ENCODE measurements around the gene PKN3. TPM values are rescaled to one million over a fixed set of nuclear protein-coding genes. Genes with fewer than 3 reads are reported as not detected.

PKN3 gene
- total RNA-seq, 4 donors from 2014 or later: 4.0 to 10.0 (median 7.6) TPM

DNA sequence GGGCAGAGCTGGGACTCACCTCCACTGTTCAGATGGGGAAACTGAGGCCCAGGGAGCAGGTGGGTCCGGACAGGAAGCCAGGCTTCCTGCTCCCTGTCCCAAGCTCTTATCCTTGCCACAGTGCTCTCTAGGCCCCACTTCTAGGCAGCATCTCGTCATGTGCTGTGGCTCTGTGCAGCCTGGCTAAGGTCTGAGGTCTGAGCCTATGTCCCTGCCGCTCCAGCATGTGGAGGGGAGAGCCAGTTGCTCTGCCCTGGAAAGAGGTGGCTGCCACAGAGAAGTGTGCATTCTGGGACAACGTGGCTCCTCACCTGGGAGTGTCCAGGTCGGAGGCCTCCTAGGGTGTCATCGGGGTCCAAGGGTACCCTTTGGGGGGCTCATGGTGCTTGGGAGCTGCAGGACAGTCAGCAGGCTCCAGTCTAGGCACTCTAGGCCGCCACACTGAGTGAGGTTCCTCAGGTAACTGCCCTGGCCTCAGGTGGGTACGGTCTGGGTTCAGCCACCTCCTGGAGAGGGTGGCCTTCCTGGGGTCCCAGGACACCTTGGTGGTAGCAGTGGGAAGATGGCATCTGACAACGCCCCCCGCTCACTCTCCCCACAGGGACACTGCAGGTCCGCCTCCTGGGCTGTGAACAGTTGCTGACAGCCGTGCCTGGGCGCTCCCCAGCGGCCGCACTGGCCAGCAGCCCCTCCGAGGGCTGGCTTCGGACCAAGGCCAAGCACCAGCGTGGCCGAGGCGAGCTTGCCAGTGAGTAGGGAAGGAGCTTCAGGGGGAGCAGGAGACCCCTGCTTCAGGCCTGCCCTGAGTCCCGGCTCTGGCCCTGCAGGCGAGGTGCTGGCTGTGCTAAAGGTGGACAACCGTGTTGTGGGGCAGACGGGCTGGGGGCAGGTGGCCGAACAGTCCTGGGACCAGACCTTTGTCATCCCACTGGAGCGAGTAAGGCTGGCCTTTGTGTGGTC lies 10.4 kb downstream of the PKN3 start:
- H3K4me1 ChIP-seq: no peaks in the 10 kb centered on the region
- WGBS: 97% methylated on average over 13 of the region's 26 CpGs
- H3K36me3 ChIP-seq: peaks cover 0 to 47% (median 17%) of the 10 kb centered on the region in 4 donors
- TF ChIP-seq EP300 (IDR thresholded peaks at IDR 0.05) (no peak), POLR2A (IDR thresholded peaks at IDR 0.05; ENCODE audit: low read depth) (no peak), CTCF (IDR thresholded peaks at IDR 0.05) (no peak), POLR2AphosphoS5 (IDR thresholded peaks at IDR 0.05) (no peak)
- intact Hi-C loops (cut with DNase I): no loop called here
- no peak overlapping the region for H3K27ac ChIP-seq (replicated peaks in 1 of 4)
- no peaks in the 10 kb centered on the region for H3K9me3 ChIP-seq
- H3K27me3 ChIP-seq: no peaks in the 10 kb centered on the region
- H3K4me3 ChIP-seq: no peak overlapping the region
- no peak for DNase-seq (ENCODE audit: extremely low spot score)

DNA sequence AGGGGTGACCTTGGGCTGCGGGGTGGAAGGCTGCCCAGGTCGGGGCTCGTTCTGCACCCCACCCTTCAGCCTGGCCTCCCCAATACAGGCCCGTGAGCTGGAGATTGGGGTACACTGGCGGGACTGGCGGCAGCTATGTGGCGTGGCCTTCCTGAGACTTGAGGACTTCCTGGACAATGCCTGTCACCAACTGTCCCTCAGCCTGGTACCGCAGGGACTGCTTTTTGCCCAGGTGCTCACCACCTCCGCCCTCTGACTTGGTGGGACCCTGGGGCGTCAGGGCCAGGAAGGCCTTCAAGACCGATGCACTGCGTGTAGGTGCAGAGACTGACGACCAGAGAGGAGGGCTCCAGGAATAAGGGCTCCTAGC lies 11.1 kb downstream of the PKN3 start:
- H3K4me1 ChIP-seq: no peaks in the 10 kb centered on the region
- H3K27me3 ChIP-seq: no peaks in the 10 kb centered on the region
- intact Hi-C loops (cut with DNase I): no loop called here

DNA sequence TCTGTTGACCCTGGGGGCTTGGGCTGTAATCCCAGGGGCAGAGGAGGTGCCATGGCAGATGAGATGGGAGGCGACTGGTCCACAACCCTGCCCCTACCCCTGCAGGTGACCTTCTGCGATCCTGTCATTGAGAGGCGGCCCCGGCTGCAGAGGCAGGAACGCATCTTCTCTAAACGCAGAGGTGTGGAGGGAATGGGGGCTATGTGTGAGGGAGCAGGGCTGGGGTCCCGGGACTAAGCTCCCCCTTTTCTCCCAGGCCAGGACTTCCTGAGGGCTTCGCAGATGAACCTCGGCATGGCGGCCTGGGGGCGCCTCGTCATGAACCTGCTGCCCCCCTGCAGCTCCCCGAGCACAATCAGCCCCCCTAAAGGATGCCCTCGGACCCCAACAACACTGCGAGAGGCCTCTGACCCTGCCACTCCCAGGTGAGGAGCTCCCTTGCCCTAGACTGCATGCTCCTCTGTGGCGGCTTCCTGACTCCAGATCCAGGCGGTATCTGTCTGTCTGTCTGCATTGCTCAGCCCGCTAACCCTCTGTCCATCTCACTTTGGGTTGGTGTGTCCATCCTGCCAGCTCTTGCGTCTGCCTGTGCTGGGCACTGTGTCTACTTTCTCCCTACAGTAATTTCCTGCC lies 11.8 kb downstream of the PKN3 start:
- 86% methylated on average over 9 of the region's 19 CpGs for WGBS
- H3K4me3 ChIP-seq: no peak overlapping the region
- intact Hi-C loops (cut with DNase I): no loop called here
- DNase-seq (ENCODE audit: extremely low spot score): no peak
- no peak overlapping the region for H3K27ac ChIP-seq (replicated peaks in 1 of 4)
- H3K36me3 ChIP-seq: peaks cover 0 to 39% (median 17%) of the 10 kb centered on the region in 4 donors
- TF ChIP-seq POLR2AphosphoS5 (IDR thresholded peaks at IDR 0.05) (no peak), EP300 (IDR thresholded peaks at IDR 0.05) (no peak), POLR2A (IDR thresholded peaks at IDR 0.05; ENCODE audit: low read depth) (no peak), CTCF (IDR thresholded peaks at IDR 0.05) (no peak)
- no peaks in the 10 kb centered on the region for H3K9me3 ChIP-seq
- H3K27me3 ChIP-seq: no peaks in the 10 kb centered on the region
- H3K4me1 ChIP-seq: no peaks in the 10 kb centered on the region

More for the DNA sequence above, 11.1 kb downstream of the PKN3 start:
- Histone ChIP-seq H3K4me3 (no peak overlapping the region), H3K27ac (replicated peaks in 1 of 4) (no peak overlapping the region), H3K9me3 (no peaks in the 10 kb centered on the region), H3K36me3 (peaks cover 0 to 40% (median 17%) of the 10 kb centered on the region in 4 donors)
- WGBS: no CpG with 5 or more reads among the region's 13 CpGs
- no peak for TF ChIP-seq CTCF (IDR thresholded peaks at IDR 0.05)
- no peak for TF ChIP-seq POLR2AphosphoS5 (IDR thresholded peaks at IDR 0.05)
- DNase-seq (ENCODE audit: extremely low spot score): no peak

DNA sequence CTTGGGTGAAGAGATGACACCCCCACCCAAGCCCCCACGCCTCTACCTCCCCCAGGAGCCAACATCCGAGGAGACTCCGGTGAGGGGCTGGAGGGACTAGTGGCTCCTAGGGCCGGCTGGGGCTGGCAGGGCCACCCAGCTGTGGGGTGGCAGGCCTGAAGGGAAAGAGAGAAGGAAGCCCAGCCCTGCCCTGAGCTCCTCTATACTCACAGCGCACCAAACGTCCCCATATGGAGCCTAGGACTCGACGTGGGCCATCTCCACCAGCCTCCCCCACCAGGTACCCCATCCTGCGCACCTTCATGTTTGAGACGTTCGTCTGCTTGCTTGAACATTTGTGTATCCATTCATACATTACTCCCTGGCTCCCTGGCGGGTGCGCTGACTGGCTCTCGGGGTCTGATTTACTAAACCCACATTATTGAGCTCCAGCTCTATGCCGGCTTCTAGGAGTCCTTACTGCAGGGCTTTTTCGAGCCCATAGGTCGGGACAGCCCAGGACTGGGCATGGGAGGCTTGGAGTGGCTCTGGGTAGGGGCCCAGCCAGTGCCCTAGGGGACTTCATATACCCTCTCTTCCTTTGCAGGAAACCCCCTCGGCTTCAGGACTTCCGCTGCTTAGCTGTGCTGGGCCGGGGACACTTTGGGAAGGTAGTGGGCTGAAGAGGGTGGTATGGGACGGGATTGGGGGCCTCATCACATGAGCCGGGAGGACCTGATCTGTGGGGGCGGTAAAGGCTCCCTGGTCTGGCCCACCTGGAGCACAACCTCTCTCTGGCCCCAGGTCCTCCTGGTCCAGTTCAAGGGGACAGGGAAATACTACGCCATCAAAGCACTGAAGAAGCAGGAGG lies 12.5 kb downstream of the PKN3 start:
- no peaks in the 10 kb centered on the region for H3K9me3 ChIP-seq
- intact Hi-C loops (cut with DNase I): no loop called here
- no peak for DNase-seq (ENCODE audit: extremely low spot score)
- H3K4me1 ChIP-seq: no peaks in the 10 kb centered on the region
- WGBS: 87% methylated on average over 22 of the region's 24 CpGs
- peaks cover 0 to 39% (median 17%) of the 10 kb centered on the region in 4 donors for H3K36me3 ChIP-seq
- H3K27ac ChIP-seq (replicated peaks in 1 of 4): no peak overlapping the region
- no peaks in the 10 kb centered on the region for H3K27me3 ChIP-seq
- TF ChIP-seq POLR2A (IDR thresholded peaks at IDR 0.05; ENCODE audit: low read depth): no peak
- TF ChIP-seq CTCF (IDR thresholded peaks at IDR 0.05): no peak
- TF ChIP-seq EP300 (IDR thresholded peaks at IDR 0.05): no peak
- TF ChIP-seq POLR2AphosphoS5 (IDR thresholded peaks at IDR 0.05): no peak
- no peak overlapping the region for H3K4me3 ChIP-seq
